Measurements from ENCODE around the gene JAK1. TPM values are rescaled to one million over a fixed set of nuclear protein-coding genes. Genes with fewer than 3 reads are reported as not detected.

Gene JAK1
- total RNA-seq, 1 experiment from 2014 or later: 130 TPM

- no TSS peak for BruUV-seq (replicated peaks)
- no peaks in the 10 kb centered on the region for H3K27me3 Mint-ChIP-seq (ENCODE audit: unreplicated experiment)
Measured at GRCh38 chr1:64866689-64867088, 99.7 kb downstream of the JAK1 start.

DNA sequence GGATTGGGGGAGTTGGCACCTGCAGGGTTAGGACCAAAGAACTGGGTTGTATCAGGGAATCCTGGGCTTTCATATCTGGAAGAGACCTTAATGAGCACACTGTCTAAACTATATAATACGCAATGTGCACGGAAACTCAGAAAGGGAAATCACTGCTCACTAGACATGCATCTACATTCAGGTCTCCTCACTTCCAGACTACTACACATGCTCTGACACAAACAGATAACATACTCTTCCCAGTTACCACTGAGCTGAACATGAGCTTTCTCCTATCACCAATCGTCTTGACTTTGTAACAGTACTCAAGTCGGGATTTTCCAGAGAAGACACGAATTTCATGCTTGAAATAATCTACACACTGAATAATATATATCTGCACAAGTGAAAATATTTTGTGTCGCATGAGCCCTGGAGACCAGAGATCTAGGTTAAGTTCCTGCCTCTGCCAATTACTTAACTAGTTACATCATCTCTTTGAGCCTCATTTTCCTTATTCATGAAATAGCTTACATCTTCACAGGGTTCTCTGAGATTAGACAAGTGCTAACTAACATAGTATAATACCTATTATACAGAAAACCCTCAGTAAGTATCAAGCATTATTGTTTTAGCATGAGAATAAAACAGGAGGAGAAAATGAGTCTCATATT is 101.1 kb downstream of the JAK1 start:
- BruUV-seq (replicated peaks): no TSS peak
- CTCF ChIA-PET: interaction anchor here (0.9 to 1.3 kb wide), 2 partner anchors 15 to 40 kb away, joined by 3 read pairs; no protein-coding TSS in a partner anchor
- Mint-ChIP-seq H3K27ac (ENCODE audit: unreplicated experiment) (peak overlapping the region; percentile 80), H3K4me1 (ENCODE audit: low read depth, unreplicated experiment) (peaks cover 31% of the 10 kb centered on the region), H3K4me3 (ENCODE audit: low read depth, unreplicated experiment) (no peak overlapping the region), H3K27me3 (ENCODE audit: unreplicated experiment) (no peaks in the 10 kb centered on the region), H3K9me3 (ENCODE audit: low read depth, unreplicated experiment) (no peaks in the 10 kb centered on the region), H3K36me3 (ENCODE audit: insufficient read depth, unreplicated experiment) (peaks cover 35% of the 10 kb centered on the region)
- TF ChIP-seq, protein P1, sequence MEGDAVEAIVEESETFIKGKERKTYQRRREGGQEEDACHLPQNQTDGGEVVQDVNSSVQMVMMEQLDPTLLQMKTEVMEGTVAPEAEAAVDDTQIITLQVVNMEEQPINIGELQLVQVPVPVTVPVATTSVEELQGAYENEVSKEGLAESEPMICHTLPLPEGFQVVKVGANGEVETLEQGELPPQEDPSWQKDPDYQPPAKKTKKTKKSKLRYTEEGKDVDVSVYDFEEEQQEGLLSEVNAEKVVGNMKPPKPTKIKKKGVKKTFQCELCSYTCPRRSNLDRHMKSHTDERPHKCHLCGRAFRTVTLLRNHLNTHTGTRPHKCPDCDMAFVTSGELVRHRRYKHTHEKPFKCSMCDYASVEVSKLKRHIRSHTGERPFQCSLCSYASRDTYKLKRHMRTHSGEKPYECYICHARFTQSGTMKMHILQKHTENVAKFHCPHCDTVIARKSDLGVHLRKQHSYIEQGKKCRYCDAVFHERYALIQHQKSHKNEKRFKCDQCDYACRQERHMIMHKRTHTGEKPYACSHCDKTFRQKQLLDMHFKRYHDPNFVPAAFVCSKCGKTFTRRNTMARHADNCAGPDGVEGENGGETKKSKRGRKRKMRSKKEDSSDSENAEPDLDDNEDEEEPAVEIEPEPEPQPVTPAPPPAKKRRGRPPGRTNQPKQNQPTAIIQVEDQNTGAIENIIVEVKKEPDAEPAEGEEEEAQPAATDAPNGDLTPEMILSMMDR (IDR thresholded peaks at IDR 0.05; ENCODE audit: unreplicated experiment): no peak
- DNase-seq: no peak
- intact Hi-C loops (cut with micrococcal nuclease; ENCODE audit: unreplicated experiment): no loop called here

More at GRCh38 chr1:64866689-64867088, 99.7 kb downstream of the JAK1 start:
- DNase-seq: no peak
- TF ChIP-seq, protein P1 (IDR thresholded peaks at IDR 0.05; ENCODE audit: unreplicated experiment): no peak
- Mint-ChIP-seq H3K9me3 (ENCODE audit: low read depth, unreplicated experiment) (no peaks in the 10 kb centered on the region), H3K4me1 (ENCODE audit: low read depth, unreplicated experiment) (peaks cover 24% of the 10 kb centered on the region), H3K4me3 (ENCODE audit: low read depth, unreplicated experiment) (no peak overlapping the region), H3K36me3 (ENCODE audit: insufficient read depth, unreplicated experiment) (peaks cover 27% of the 10 kb centered on the region), H3K27ac (ENCODE audit: unreplicated experiment) (no peak overlapping the region)
- intact Hi-C loops (cut with micrococcal nuclease; ENCODE audit: unreplicated experiment): no loop called here
- CTCF ChIA-PET: no interaction called here

DNA sequence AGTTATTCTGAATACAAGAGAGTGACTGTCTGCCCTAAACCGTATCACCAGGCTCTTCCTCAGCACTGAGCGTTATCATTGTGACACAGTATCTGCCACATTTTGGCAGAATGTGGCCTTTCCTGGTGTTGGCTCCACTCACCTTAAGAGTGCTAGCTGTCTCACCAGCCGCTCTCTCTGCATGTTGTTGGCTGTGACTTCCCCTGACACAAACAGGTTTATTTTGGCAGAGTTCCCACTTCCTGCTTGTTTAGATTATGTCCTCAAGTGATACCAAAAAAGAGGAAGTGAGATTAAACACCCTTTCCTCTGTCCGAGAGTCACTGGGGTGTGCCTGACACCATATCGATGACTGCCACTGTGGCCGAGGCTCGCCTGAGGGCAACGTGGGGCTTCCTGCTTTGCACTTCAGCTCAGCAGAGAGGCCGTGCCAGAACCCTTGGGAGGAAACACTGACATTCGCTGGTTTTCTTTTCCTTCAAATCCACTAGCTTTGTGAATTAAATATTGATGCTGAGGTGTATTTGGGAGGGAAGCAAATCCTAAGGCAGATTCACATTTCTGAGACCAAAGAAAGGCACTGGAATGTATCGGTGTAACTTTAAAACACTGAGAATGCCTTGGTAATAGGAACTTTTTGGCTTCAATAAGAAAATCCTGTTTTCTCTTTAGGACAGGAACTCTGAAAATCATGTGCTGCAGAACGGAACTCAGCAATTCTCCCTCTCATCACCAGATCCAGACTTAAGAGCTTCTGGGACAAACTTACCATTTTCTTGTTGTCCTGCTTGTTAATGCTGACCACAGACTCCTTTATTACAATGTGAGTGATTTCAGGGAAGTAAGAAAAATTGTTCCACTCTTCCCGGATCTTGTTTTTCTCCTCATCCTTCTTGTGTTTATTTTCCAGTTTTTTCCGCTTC is 102.1 kb downstream of the JAK1 start:
- TSS peak; percentile 79 for BruUV-seq (replicated peaks)
- H3K9me3 Mint-ChIP-seq (ENCODE audit: low read depth, unreplicated experiment): no peaks in the 10 kb centered on the region
- peak; percentile 61 for DNase-seq
- peaks cover 31% of the 10 kb centered on the region for H3K4me1 Mint-ChIP-seq (ENCODE audit: low read depth, unreplicated experiment)
- H3K27me3 Mint-ChIP-seq (ENCODE audit: unreplicated experiment): no peaks in the 10 kb centered on the region
- CTCF ChIA-PET: interaction anchor here (0.9 to 1.3 kb wide), 3 partner anchors 14 to 156 kb away, joined by 3 to 4 read pairs (median 3); no protein-coding TSS in a partner anchor
- peaks cover 35% of the 10 kb centered on the region for H3K36me3 Mint-ChIP-seq (ENCODE audit: insufficient read depth, unreplicated experiment)
- peak overlapping the region; percentile 2 for H3K4me3 Mint-ChIP-seq (ENCODE audit: low read depth, unreplicated experiment)
- intact Hi-C loops (cut with micrococcal nuclease; ENCODE audit: unreplicated experiment): loop anchor here (5.0 kb wide), 1 partner anchor 103 kb away; the partner anchor contains the start of gene JAK1
- H3K27ac Mint-ChIP-seq (ENCODE audit: unreplicated experiment): peak overlapping the region; percentile 80
- TF ChIP-seq, protein P1 (IDR thresholded peaks at IDR 0.05; ENCODE audit: unreplicated experiment): no peak

- Mint-ChIP-seq H3K27ac (ENCODE audit: unreplicated experiment) (no peak overlapping the region), H3K4me1 (ENCODE audit: low read depth, unreplicated experiment) (peaks cover 31% of the 10 kb centered on the region), H3K9me3 (ENCODE audit: low read depth, unreplicated experiment) (no peaks in the 10 kb centered on the region), H3K27me3 (ENCODE audit: unreplicated experiment) (no peaks in the 10 kb centered on the region), H3K36me3 (ENCODE audit: insufficient read depth, unreplicated experiment) (peaks cover 48% of the 10 kb centered on the region), H3K4me3 (ENCODE audit: low read depth, unreplicated experiment) (no peak overlapping the region)
- CTCF ChIA-PET: interaction anchor here (0.7 to 1.4 kb wide), 2 partner anchors 121 to 160 kb away, joined by 3 to 6 read pairs; no protein-coding TSS in a partner anchor
- peak; percentile 34 for DNase-seq
- TF ChIP-seq, protein P1 (IDR thresholded peaks at IDR 0.05; ENCODE audit: unreplicated experiment): no peak
- intact Hi-C loops (cut with micrococcal nuclease; ENCODE audit: unreplicated experiment): loop anchor here (2.0 to 5.0 kb wide), 2 partner anchors 106 to 159 kb away; partner anchors contain the start of gene JAK1
- BruUV-seq (replicated peaks): no TSS peak
Measured at GRCh38 chr1:64861611-64862010, 104.7 kb downstream of the JAK1 start.
